Aorta (tissue), 5 donors: Measurements from ENCODE around the gene RHBDD1. TPM values are rescaled to one million over a fixed set of nuclear protein-coding genes. Genes with fewer than 3 reads are reported as not detected.

ENCODE experiments used
- ATAC-seq: fragments of 200-7000 bp; cut with Tn5 transposase; one replicate; pipeline ENCODE4 v1.9.1; 2022; ENCODE audit warnings: moderate library complexity; ENCODE audit not compliant: low FRiP score
- DNase-seq, 2 donors: peaks; one replicate each; pipeline ENCODE4 v3.0.0-alpha.2; 2020
- H3K27ac ChIP-seq, 2 donors: one replicate each; pipeline ENCODE4 v1.5.1; 2013; ENCODE audit warnings: low read length in 2 of 2, mild to moderate bottlenecking in 2 of 2, moderate library complexity in 2 of 2, control low read depth in 1 of 2, inconsistent platforms in 1 of 2, low read depth in 1 of 2
- H3K27me3 ChIP-seq, 2 donors: one replicate each; pipeline ENCODE4 v1.6.1; 2013; ENCODE audit warnings: control low read depth in 1 of 2, low read length in 1 of 2, mild to moderate bottlenecking in 1 of 2, moderate library complexity in 1 of 2; ENCODE audit not compliant: insufficient read depth in 2 of 2, control insufficient read depth in 1 of 2
- H3K36me3 ChIP-seq, 2 donors: one replicate each; pipeline ENCODE4 v1.6.1; 2013; ENCODE audit warnings: control low read depth in 1 of 2, low read length in 1 of 2, mild to moderate bottlenecking in 1 of 2; ENCODE audit not compliant: insufficient read depth in 2 of 2, control insufficient read depth in 1 of 2
- H3K4me1 ChIP-seq, 2 donors: one replicate each; pipeline ENCODE4 v1.6.1; 2013; ENCODE audit warnings: low read length in 2 of 2, control low read depth in 1 of 2, mild to moderate bottlenecking in 1 of 2, moderate library complexity in 1 of 2; ENCODE audit not compliant: insufficient read depth in 2 of 2, control insufficient read depth in 1 of 2
- H3K4me3 ChIP-seq, 2 donors: one replicate each; pipeline ENCODE4 v1.5.1; 2013; ENCODE audit warnings: low read length in 2 of 2, control low read depth in 1 of 2, mild to moderate bottlenecking in 1 of 2
- H3K9me3 ChIP-seq: one replicate; pipeline ENCODE4 v1.6.1; 2013; ENCODE audit warnings: mild to moderate bottlenecking, low read length; ENCODE audit not compliant: control insufficient read depth
- WGBS, 2 donors: extraction: QIAGEN DNeasy Blood & Tissue Kit; methylation state at CpG; one replicate each; pipeline ENCODE4 v1.1.7; 2013; 5-methylcytosine and 5-hydroxymethylcytosine counted together
- intact Hi-C, 2 donors: fragments of 100-400 bp; cut with DNase I; formaldehyde crosslinking; loops; one replicate each; pipeline versions ENCODE4 v1.14.2 to v1.15.0; 2022
- polyA plus RNA-seq, 2 donors: library from polyadenylated mRNA; stranded (reverse); fragments of 200-250 nt; gene quantifications; one replicate each; pipeline ENCODE4 v1.2.3, GENCODE V29; 2013
- total RNA-seq, 2 donors: library from RNA; stranded (reverse); fragmentation: NEBNext Ultra II Directional; extraction: Animal tissue kit (Norgen Biotek cat#: 25700); gene quantifications; one replicate each; pipeline ENCODE4 v1.2.1, GENCODE V29; 2021
- donor health status: healthy with polysubstance abuse.
- donor health status: Bipolar disorder and iron deficiency.
- donor health status: DM: no; HTN: no; CAD: no.
- donor health status: DM: no; HTN: no; CAD: no.
- donor health status: DM: yes; HTN: yes; CAD: no.

Gene RHBDD1
- total and polyA plus RNA-seq, 4 donors: 6.0 to 39.2 (median 22.0) TPM

DNA sequence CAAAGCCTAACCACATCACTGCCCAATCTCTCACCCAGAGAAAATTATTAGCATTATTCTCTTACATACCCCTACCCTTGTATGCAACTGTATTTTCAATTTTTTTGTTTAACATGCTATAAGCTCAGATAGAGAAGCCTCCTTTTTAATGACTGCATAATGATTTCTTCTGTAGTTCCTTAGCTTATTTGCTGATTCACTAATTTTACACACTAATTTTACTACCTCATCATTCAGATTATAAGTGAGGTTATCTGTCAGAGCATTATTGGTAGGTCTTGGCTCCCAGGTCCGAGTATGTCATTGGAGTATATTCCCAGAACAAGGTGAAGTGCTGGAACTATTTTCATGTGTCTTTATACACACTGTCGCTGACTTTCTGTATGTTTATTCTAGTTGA, 45.4 kb downstream of the RHBDD1 start:
- Histone ChIP-seq H3K9me3 (peaks cover 2% of the 10 kb centered on the region), H3K27me3 (no peaks in the 10 kb centered on the region), H3K4me3 (no peak overlapping the region), H3K4me1 (peaks cover 0 to 2% of the 10 kb centered on the region in 2 donors), H3K27ac (no peak overlapping the region), H3K36me3 (no peaks in the 10 kb centered on the region)
- ATAC-seq (no peak), DNase-seq (no peak)
- intact Hi-C loops: no loop called here
- WGBS, 2 donors: 91 to 93% methylated on average over 2 of the region's 2 CpGs

DNA sequence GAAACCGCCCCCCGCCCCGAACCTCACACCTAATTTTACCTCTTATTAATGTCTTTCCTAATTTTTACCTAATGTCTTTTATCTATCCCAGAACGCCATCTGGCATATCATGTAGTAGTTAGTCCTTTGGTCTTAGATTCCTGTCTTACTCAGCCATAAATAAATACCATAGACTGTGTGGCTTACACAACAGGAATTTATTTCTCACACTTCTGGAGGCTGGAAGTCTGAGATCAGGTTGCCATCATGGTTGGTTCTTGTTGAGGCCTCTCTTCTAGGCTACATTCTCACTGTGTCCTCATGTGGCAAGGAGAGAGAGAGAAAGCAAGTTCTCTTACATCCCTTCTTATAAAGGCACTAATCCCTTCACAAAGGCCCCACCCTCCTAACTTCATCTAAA, 46.8 kb downstream of the RHBDD1 start:
- WGBS, 2 donors: 97 to 100% methylated on average over 4 of the region's 4 CpGs
- peaks cover 0 to 2% of the 10 kb centered on the region in 2 donors for H3K4me1 ChIP-seq
- H3K27me3 ChIP-seq: no peaks in the 10 kb centered on the region
- intact Hi-C loops: no loop called here
- no peak overlapping the region for H3K4me3 ChIP-seq
- H3K9me3 ChIP-seq: peaks cover 2% of the 10 kb centered on the region
- ATAC-seq: no peak
- no peak for DNase-seq
- H3K36me3 ChIP-seq: no peaks in the 10 kb centered on the region
- H3K27ac ChIP-seq: no peak overlapping the region

DNA sequence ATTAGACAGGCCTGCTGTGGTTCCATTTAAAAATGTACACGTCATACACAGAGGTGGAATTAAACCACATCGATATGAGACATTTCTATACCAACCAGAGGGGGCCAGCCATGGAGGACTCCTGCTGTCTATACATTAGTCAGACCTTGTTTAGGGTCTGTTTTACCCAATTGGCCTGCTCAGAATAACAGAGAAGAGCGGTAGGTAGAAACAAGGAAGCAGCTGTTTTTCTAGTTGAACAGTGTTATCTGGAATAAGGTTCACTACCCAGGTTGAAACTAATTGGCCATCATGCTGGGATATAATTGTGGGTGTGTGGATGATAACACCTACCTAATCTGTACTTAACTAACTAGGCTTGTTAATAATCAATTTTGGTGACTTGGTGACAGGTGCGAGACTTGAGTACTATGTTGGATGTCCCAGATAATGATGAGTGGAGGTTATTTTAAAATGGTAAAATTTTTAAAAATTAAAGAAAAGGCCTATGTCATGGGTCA, 47.5 kb downstream of the RHBDD1 start:
- no peaks in the 10 kb centered on the region for H3K27me3 ChIP-seq
- no peaks in the 10 kb centered on the region for H3K36me3 ChIP-seq
- no peak overlapping the region for H3K4me3 ChIP-seq
- H3K27ac ChIP-seq: no peak overlapping the region
- intact Hi-C loops: no loop called here
- no peaks in the 10 kb centered on the region for H3K4me1 ChIP-seq
- peaks cover 2% of the 10 kb centered on the region for H3K9me3 ChIP-seq
- DNase-seq: no peak
- WGBS, 2 donors: 97 to 98% methylated on average over 4 of the region's 4 CpGs
- no peak for ATAC-seq

DNA sequence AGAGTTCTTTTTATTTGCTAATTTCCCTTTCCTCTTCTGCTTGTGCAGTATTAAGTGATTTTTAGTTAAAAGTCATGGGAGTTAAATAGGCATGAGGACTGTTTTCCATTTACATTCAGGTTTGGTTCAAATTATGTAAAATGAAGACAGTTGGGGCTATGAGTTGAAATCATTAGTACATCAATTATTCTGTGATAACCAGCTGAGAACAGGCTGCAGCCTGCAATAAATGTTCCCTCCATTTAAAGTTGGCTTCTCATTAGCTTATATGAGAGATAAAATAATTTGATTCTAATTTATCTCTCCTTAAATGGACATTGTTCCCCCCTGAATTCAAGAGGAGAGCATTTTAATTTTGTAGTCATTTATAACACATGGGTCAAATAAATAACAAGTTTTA, 48.3 kb downstream of the RHBDD1 start:
- DNase-seq: no peak
- Histone ChIP-seq H3K9me3 (peaks cover 2% of the 10 kb centered on the region), H3K27ac (no peak overlapping the region), H3K4me1 (no peaks in the 10 kb centered on the region), H3K36me3 (no peaks in the 10 kb centered on the region), H3K4me3 (no peak overlapping the region), H3K27me3 (no peaks in the 10 kb centered on the region)
- intact Hi-C loops: no loop called here
- no peak for ATAC-seq

DNA sequence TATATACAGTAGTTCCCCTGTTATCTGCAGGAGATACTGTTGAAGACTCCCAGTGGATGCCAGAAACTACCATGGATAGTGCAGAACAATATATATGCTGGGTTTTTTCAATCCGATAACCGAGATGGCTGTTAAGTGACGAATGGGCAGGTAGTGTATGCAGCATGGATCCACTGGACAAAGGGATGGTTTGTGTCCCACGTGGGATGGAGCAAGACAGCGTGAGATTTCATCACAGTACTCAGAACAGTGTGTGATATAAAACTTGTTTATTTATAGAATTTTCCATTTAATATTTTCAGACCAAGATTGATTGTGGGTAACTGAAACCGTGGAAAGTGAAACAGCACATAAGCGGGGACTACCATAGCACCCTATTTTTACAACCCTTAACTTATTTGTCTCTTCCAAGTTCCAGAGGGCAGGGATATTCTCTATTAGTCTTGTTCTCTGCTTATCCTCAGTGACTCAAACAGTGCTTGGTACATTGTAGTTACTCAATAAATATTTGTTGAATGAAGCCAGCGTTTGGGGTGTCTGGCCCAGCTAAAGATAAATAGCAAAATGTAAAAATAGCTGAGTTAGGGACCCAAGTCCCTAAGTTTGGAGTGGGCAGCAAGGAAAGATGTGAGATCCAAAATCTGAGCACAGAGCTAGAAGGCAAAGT, 50.0 kb downstream of the RHBDD1 start:
- H3K4me3 ChIP-seq: no peak overlapping the region
- no peaks in the 10 kb centered on the region for H3K27me3 ChIP-seq
- WGBS, 2 donors: 71 to 73% methylated on average over 8 of the region's 8 CpGs
- intact Hi-C loops: no loop called here
- DNase-seq (no peak), ATAC-seq (no peak)
- H3K27ac ChIP-seq: no peak overlapping the region
- H3K9me3 ChIP-seq: peaks cover 2% of the 10 kb centered on the region
- no peaks in the 10 kb centered on the region for H3K4me1 ChIP-seq
- no peaks in the 10 kb centered on the region for H3K36me3 ChIP-seq

DNA sequence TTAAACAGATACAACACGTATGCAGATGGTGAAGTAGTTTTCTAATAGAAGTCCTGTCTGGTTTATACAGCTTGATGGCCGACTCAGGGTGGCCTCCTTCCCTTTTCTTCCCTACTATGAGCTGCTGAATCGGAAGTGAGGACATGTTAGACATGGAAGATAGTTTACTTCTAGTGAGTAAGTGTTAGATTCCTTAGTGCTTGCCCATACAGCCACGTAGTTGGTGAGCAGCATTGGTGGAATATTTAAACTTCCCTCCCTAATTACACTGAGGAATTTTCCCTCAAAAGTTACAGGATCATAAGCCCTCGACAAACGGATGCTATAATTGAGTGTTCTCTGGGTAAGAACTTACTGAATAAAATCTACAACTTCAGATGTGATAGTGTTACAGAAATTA, 52.1 kb downstream of the RHBDD1 start:
- Histone ChIP-seq H3K4me1 (no peaks in the 10 kb centered on the region), H3K36me3 (no peaks in the 10 kb centered on the region), H3K4me3 (no peak overlapping the region), H3K27ac (no peak overlapping the region), H3K9me3 (no peaks in the 10 kb centered on the region), H3K27me3 (no peaks in the 10 kb centered on the region)
- ATAC-seq (no peak), DNase-seq (no peak)
- WGBS, 2 donors: 85 to 87% methylated on average over 6 of the region's 6 CpGs
- intact Hi-C loops: no loop called here

DNA sequence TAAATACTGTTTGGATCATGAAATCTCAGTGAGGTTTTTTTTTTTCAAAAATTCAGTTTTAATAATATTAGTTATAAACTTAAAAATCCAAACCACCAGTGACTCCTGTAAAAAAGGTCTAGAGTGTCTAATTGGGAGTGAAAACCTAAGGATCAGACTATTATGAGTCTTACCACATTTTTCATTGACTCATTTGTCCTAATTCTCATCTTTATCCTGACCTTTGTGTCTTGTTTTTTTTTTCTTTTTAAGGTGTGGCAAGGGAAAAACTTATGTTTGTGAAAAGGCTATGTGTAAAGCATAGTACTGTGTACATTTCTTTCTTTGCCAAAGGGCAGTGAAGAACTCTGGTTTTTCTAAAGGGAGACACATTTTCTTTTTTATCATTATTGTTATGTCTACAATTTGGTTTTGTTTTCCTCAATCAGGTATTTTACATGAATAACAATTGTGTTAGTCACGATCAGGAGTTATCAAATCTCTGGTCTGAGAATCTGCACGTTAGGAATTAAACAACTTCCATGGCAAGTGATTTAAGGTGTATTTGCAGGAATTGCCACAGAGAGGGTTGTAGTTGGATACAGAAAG, 52.6 kb downstream of the RHBDD1 start:
- H3K27ac ChIP-seq: no peak overlapping the region
- ATAC-seq (no peak), DNase-seq (no peak)
- no peaks in the 10 kb centered on the region for H3K9me3 ChIP-seq
- 89 to 90% methylated on average over 2 of the region's 2 CpGs for WGBS, 2 donors
- no peaks in the 10 kb centered on the region for H3K4me1 ChIP-seq
- no peak overlapping the region for H3K4me3 ChIP-seq
- intact Hi-C loops: no loop called here
- no peaks in the 10 kb centered on the region for H3K36me3 ChIP-seq
- no peaks in the 10 kb centered on the region for H3K27me3 ChIP-seq

DNA sequence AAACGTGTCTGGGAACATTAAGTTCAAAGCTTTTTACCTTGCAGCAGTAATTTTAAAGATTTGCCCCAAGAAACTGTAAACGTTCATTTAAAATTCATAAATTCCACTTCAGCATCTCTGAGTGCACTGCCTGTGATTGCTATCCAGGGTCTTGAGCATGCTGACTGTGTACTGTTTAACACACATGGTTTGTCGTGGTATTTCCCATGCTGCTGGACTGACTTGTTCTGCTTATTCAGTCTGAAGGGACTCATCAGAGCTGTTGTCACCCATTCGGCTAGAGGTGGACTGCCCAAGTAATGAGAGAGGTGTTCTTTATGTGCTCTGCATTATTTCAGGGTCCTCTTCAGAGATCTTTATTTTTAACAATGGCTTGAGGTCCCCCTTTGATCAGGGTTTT, 53.1 kb downstream of the RHBDD1 start:
- H3K36me3 ChIP-seq: no peaks in the 10 kb centered on the region
- intact Hi-C loops: no loop called here
- H3K27me3 ChIP-seq: no peaks in the 10 kb centered on the region
- DNase-seq (no peak), ATAC-seq (no peak)
- H3K4me3 ChIP-seq: no peak overlapping the region
- H3K4me1 ChIP-seq: no peaks in the 10 kb centered on the region
- WGBS, 2 donors: 80 to 82% methylated on average over 4 of the region's 4 CpGs
- H3K27ac ChIP-seq: no peak overlapping the region
- H3K9me3 ChIP-seq: no peaks in the 10 kb centered on the region

DNA sequence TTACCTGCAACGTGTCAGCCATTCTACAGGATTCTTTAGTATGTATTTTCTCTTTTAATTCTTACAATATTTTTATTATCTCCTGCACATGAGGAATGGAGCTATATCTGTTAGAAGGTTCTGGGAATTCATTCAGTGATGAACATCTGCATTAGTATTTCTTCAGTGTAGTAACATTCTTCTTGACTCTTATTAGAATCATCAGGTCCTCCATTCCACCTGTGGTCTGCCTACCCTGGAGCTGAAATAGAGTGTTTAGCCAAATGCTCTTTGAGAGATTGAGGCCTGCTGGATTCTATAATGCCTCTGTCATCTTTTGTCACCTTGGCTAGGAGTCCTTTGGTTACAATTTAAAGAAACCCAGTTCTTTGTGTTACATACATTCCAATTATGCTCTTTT, 54.4 kb downstream of the RHBDD1 start:
- WGBS, 2 donors: 76% methylated on average over 1 of the region's 1 CpG
- intact Hi-C loops: no loop called here
- Histone ChIP-seq H3K4me1 (no peaks in the 10 kb centered on the region), H3K36me3 (no peaks in the 10 kb centered on the region), H3K9me3 (no peaks in the 10 kb centered on the region), H3K27me3 (no peaks in the 10 kb centered on the region), H3K4me3 (no peak overlapping the region), H3K27ac (no peak overlapping the region)
- DNase-seq (no peak), ATAC-seq (no peak)
